Lower lobe of right lung (tissue), 2 donors: ENCODE measurements around the gene CBR1. TPM values are rescaled to one million over a fixed set of nuclear protein-coding genes. Genes with fewer than 3 reads are reported as not detected.

Source experiments
- ATAC-seq, 2 donors: fragments of 200-7000 bp; cut with Tn5 transposase; one replicate each; pipeline ENCODE4 v1.9.1; 2020 to 2022; ENCODE audit warnings: mild to moderate bottlenecking in 2 of 2, moderate library complexity in 2 of 2
- DNase-seq: peaks from one replicate; pipeline ENCODE4 v3.0.0-alpha.2; 2020
- H3K27ac ChIP-seq: fragments of 200-600 bp; one replicate; pipeline ENCODE4 v1.8.0; 2022
- H3K27me3 ChIP-seq: fragments of 200-600 bp; one replicate; pipeline ENCODE4 v1.8.0; 2022; ENCODE audit warnings: low read depth
- H3K36me3 ChIP-seq: fragments of 200-600 bp; one replicate; pipeline ENCODE4 v1.8.0; 2022; ENCODE audit warnings: mild to moderate bottlenecking
- H3K4me1 ChIP-seq: fragments of 200-600 bp; one replicate; pipeline ENCODE4 v1.8.0; 2022
- H3K4me3 ChIP-seq: fragments of 200-600 bp; one replicate; pipeline ENCODE4 v1.8.0; 2022; ENCODE audit warnings: mild to moderate bottlenecking
- H3K9me3 ChIP-seq: fragments of 200-600 bp; one replicate; pipeline ENCODE4 v1.8.0; 2022
- intact Hi-C: fragments of 100-400 bp; cut with DNase I; formaldehyde crosslinking; loops from one replicate; pipeline ENCODE4 v1.11.0; 2022
- total RNA-seq: library from RNA; stranded (reverse); fragmentation: NEBNext Ultra II Directional; extraction: Animal tissue kit (Norgen Biotek cat#: 25700); gene quantifications from one replicate; pipeline ENCODE4 v1.2.1, GENCODE V29; 2021
- TF ChIP-seq, protein P1 (sequence below): fragments of 200-600 bp; IDR thresholded peaks from one replicate; pipeline ENCODE4 v1.8.0; 2022; ENCODE audit warnings: antibody characterized with exemption, mild to moderate bottlenecking
- donor health status: DM: no; HTN: yes; CAD: no; lungs with severe emphysema.

CBR1 gene
- total RNA-seq, 1 donor from 2014 or later, result 72.9 TPM

DNA sequence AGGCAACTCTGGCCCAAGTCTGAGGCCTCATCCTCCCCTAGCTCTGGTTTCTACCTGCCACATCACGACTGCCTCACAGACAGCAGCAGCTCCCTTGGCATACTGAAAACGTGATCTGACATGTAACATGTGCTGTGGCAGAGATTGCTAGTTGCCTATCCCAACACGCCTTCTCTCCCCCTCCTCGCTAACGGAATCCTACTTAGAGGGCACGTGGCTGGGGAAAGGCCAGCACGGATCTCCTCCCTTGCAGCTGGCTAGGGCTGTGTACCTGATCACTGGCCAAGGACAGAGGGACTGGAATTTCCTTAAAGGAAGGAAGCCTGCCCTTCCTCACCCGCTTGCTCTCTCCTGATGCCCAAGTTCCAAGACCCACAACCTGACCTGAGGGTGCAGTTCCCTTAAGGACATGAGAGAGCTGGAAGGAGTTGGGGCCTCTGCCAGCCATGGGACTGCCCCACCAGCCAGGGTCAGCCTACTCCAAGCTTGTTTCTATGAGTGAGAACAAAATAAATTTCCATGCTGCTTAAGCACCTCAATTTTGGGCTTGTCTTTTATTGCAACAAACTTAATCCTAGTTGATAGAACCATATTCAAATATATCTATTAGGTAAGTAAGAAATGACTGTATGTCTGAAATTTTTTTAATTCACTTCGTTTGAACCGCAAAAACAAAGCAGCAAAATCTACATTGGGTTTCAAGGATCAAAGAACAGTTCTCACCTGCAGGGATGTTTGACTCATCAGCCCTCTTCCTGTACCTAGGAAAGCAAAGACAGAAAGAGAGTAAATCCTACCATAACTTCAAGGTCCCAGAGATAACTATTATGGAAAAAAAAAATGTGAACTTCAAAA is 16.7 kb upstream of the CBR1 start:
- no peak for DNase-seq
- ATAC-seq, result no peak
- Histone ChIP-seq H3K27ac (no peak overlapping the region), H3K4me1 (peaks cover 5% of the 10 kb centered on the region), H3K4me3 (no peak overlapping the region), H3K36me3 (peaks cover 96% of the 10 kb centered on the region), H3K27me3 (no peaks in the 10 kb centered on the region), H3K9me3 (no peaks in the 10 kb centered on the region)
- intact Hi-C loops, result no loop called here
- TF ChIP-seq, protein P1, sequence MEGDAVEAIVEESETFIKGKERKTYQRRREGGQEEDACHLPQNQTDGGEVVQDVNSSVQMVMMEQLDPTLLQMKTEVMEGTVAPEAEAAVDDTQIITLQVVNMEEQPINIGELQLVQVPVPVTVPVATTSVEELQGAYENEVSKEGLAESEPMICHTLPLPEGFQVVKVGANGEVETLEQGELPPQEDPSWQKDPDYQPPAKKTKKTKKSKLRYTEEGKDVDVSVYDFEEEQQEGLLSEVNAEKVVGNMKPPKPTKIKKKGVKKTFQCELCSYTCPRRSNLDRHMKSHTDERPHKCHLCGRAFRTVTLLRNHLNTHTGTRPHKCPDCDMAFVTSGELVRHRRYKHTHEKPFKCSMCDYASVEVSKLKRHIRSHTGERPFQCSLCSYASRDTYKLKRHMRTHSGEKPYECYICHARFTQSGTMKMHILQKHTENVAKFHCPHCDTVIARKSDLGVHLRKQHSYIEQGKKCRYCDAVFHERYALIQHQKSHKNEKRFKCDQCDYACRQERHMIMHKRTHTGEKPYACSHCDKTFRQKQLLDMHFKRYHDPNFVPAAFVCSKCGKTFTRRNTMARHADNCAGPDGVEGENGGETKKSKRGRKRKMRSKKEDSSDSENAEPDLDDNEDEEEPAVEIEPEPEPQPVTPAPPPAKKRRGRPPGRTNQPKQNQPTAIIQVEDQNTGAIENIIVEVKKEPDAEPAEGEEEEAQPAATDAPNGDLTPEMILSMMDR, result no peak

DNA sequence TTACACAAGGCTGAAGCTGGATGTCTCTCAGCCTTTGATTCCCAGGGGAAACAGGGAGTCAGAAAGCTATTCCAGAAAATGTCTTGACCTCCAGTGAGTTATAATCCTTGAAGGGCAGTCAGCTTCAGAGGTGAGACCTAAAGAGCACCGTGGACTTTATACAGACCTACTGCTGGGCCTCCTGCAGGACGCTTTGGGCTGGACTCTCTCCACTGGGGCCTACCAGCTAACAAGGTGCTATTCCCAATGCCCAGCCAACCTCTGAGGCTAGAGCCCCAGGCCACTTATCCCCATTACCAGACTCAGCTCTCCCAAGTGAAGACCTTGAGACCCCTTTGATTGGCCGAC is 16.1 kb upstream of the CBR1 start:
- intact Hi-C loops, result no loop called here
- ATAC-seq (no peak), DNase-seq (no peak)
- no peak overlapping the region for H3K27ac ChIP-seq
- peaks cover 11% of the 10 kb centered on the region for H3K4me1 ChIP-seq
- H3K27me3 ChIP-seq, result no peaks in the 10 kb centered on the region
- TF ChIP-seq, protein P1, result no peak
- no peak overlapping the region for H3K4me3 ChIP-seq
- peaks cover 93% of the 10 kb centered on the region for H3K36me3 ChIP-seq
- no peaks in the 10 kb centered on the region for H3K9me3 ChIP-seq

DNA sequence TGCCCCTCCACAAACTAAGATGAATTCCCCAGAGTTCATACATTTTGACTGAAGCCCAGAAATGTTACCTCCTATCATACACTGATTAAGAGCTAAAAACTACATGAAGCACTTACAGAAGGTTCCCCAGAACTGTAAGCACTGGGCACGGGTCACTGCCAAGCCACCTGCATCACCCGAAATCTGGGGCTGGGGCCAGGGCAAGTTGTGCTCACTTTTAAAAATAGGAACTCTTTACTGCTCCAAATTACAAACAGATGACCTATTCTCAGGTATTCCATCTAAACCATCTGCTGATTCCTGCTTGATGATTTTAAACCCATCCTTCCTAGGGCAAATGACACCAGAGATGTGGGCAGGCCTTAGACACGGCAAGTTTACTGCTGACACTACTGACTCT is 14.3 kb upstream of the CBR1 start:
- ATAC-seq (no peak), DNase-seq (no peak)
- Histone ChIP-seq H3K4me1 (peaks cover 20% of the 10 kb centered on the region), H3K4me3 (no peak overlapping the region), H3K27ac (no peak overlapping the region), H3K27me3 (no peaks in the 10 kb centered on the region), H3K9me3 (no peaks in the 10 kb centered on the region), H3K36me3 (peaks cover 74% of the 10 kb centered on the region)
- TF ChIP-seq, protein P1, result no peak
- intact Hi-C loops, result no loop called here

DNA sequence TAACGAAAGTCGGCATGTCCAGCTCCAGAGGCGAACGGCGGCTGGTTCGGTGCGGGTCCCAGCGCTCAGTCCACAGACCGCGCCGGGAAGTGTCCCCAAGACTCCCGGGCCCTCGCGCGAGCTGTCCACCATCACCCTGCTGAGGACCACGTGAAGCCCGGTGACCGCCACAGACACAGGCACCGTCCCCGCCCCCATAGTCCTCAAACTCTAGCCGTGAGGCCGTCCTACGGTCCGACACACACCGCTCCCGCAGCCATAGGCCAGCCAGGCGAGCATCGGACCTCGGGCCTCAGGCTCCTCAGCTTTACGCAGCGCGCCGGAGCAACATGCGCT is 10.0 kb upstream of the CBR1 start:
- peak; percentile 74 to 79 for ATAC-seq
- intact Hi-C loops, result no loop called here
- TF ChIP-seq, protein P1, result no peak

DNA sequence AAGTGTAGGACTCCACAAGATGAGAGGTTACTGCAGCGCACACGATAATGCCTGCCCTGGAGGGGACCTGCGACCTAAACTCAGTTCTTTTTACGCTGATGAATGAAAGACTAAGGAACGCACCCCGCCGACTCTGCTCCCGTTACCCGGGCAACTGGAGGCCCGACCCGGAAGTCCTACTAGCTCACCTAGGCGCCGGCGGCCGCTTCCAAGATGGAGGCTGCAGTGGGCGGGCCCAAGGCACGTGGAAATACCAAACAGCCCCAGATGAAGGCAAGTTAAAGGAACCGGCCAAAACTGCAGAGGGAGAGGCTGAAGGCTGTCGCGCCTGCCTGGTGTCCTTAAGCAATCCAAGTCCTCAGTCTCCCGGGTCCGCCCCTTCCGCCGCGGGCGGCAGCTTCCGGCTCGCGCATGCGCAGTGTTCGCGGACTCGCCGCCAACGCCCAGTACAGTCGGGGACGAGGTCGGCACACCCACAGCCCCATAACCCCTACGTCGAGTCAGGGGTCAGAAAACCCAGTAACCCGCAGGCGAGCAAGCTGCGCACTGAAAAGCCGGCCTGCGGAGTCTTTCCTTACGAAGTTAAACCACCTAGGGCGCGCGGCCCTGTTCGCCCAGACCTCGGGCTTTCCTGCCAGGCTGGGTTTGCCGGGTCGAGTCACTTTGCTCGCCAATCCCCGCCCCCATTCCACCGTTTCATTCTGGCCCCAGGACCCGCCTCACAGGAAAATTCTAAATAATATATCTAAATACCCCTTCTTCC is 9.5 kb upstream of the CBR1 start, which contains the start of gene SETD4:
Gene SETD4 (minus strand): TSS at position 368 of the 763 bp plus-strand sequence. CDS start 1,638 bp downstream, outside the sequence.
- Histone ChIP-seq H3K27me3 (no peaks in the 10 kb centered on the region), H3K36me3 (peaks cover 28% of the 10 kb centered on the region), H3K9me3 (no peaks in the 10 kb centered on the region), H3K27ac (peak within 1 kb of the TSS; percentile 94), H3K4me1 (peaks cover 20% of the 10 kb centered on the region), H3K4me3 (peak within 1 kb of the TSS; percentile 91)
- intact Hi-C loops, result no loop called here
- DNase-seq, result peak; percentile 95
- TF ChIP-seq, protein P1, result no peak
- ATAC-seq, result peak; percentile 97 to 98

More for the DNA sequence above, 10.0 kb upstream of the CBR1 start:
- no peak for DNase-seq
- H3K36me3 ChIP-seq, result peaks cover 33% of the 10 kb centered on the region
- H3K9me3 ChIP-seq, result no peaks in the 10 kb centered on the region
- H3K27me3 ChIP-seq, result no peaks in the 10 kb centered on the region
- H3K27ac ChIP-seq, result peak overlapping the region; percentile 94
- peaks cover 20% of the 10 kb centered on the region for H3K4me1 ChIP-seq
- H3K4me3 ChIP-seq, result peak overlapping the region; percentile 91
